OCI-LY1 (cell line): Measurements from ENCODE around the gene ALMS1.

Experiments used
- H2AFZ ChIP-seq: fragments of 200-600 bp; sonication (generic), shearing (Covaris generic); 2 replicates; pipeline ENCODE4 v1.6.0; 2014; ENCODE audit warnings: antibody characterized with exemption, mild to moderate bottlenecking, low read length
- H3F3A ChIP-seq: fragments of 200-600 bp; sonication (generic), shearing (Covaris generic); 2 replicates; pipeline ENCODE4 v1.6.0; 2014; ENCODE audit warnings: mild to moderate bottlenecking, antibody characterized with exemption, low read length, moderate library complexity; ENCODE audit not compliant: insufficient read depth
- H3K27ac ChIP-seq: fragments of 200-600 bp; sonication (generic); 2 replicates; pipeline ENCODE4 v1.5.1; 2014; ENCODE audit warnings: low read length, mixed run types, mild to moderate bottlenecking, low read depth; ENCODE audit not compliant: poor library complexity, severe bottlenecking
- H3K27me3 ChIP-seq: fragments of 200-600 bp; sonication (generic); 2 replicates; pipeline ENCODE4 v1.6.0; 2014; ENCODE audit warnings: antibody characterized with exemption, mild to moderate bottlenecking, low read length, moderate library complexity; ENCODE audit not compliant: insufficient read depth
- H3K36me3 ChIP-seq: fragments of 200-600 bp; sonication (generic); 2 replicates; pipeline ENCODE4 v1.6.1; 2014; ENCODE audit warnings: mild to moderate bottlenecking, antibody characterized with exemption, low read length, moderate library complexity, mixed read lengths; ENCODE audit not compliant: insufficient read depth
- H3K4me1 ChIP-seq: fragments of 200-600 bp; sonication (generic); 2 replicates; pipeline ENCODE4 v1.5.1; 2014; ENCODE audit warnings: mild to moderate bottlenecking, low read length, moderate library complexity; ENCODE audit not compliant: insufficient read depth, severe bottlenecking
- H3K4me2 ChIP-seq: fragments of 200-600 bp; sonication (generic), shearing (Covaris generic); 2 replicates; pipeline ENCODE4 v1.6.1; 2014; ENCODE audit warnings: low read length
- H3K4me3 ChIP-seq: fragments of 200-600 bp; sonication (generic); 2 replicates; pipeline ENCODE4 v1.5.1; 2014; ENCODE audit warnings: low read length, low read depth, mild to moderate bottlenecking, mixed read lengths; ENCODE audit not compliant: poor library complexity, severe bottlenecking
- H3K79me2 ChIP-seq: fragments of 200-600 bp; shearing (Covaris generic); 2 replicates; pipeline ENCODE4 v1.6.1; 2016; ENCODE audit warnings: mixed run types, low read length, mixed read lengths; ENCODE audit not compliant: insufficient read depth
- H3K9ac ChIP-seq: fragments of 200-600 bp; sonication (generic), shearing (Covaris generic); 2 replicates; pipeline ENCODE4 v1.6.1; 2014; ENCODE audit warnings: mild to moderate bottlenecking, low read length, mixed read lengths
- H3K9me2 ChIP-seq: fragments of 200-600 bp; sonication (generic), shearing (Covaris generic); 2 replicates; pipeline ENCODE4 v1.6.1; 2014; ENCODE audit warnings: low read depth, mild to moderate bottlenecking, low read length, mixed read lengths
- H3K9me3 ChIP-seq: fragments of 200-600 bp; shearing (Covaris generic); 2 replicates; pipeline ENCODE4 v1.6.1; 2014; ENCODE audit warnings: low read length, mixed read lengths
- H4K20me1 ChIP-seq: fragments of 200-600 bp; sonication (generic), shearing (Covaris generic); 2 replicates; pipeline ENCODE4 v1.6.0; 2016; ENCODE audit warnings: mild to moderate bottlenecking, low read length; ENCODE audit not compliant: insufficient read depth
- EZH2 ChIP-seq: fragments of 200-600 bp; sonication (generic), shearing (Covaris generic); IDR thresholded peaks from 2 replicates; pipeline ENCODE4 v1.8.0; 2017; ENCODE audit warnings: borderline replicate concordance, mixed run types, mild to moderate bottlenecking, antibody characterized with exemption, low read length, moderate library complexity, mixed read lengths
- TF ChIP-seq, protein P1 (sequence below): fragments of 200-600 bp; sonication (generic), shearing (Covaris generic); IDR thresholded peaks from 2 replicates; pipeline ENCODE4 v1.5.1; 2017; ENCODE audit warnings: mild to moderate bottlenecking, antibody characterized with exemption, low read length, moderate library complexity, mixed read lengths

Gene ALMS1

DNA sequence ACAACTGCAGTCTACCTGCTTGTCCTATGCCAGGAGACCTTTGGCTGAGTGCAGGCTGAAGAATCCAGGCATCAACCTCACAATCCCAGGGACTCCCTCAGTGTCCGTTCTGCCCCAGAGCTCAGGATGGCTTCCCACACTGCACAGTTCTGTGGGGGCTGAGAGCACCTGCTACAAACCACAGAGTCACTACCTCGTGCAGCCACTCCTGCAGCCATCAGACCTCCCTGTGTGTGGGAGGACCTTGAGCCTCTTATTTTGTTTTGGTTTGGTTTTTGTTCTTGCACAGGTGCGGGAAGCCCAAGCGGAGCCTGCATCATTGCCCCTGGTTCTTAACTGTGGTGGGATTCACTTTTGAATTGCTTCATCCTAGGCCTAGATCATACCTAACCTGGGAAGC, 225.6 kb downstream of the ALMS1 start:
- Histone ChIP-seq H3K4me1 (no peaks in the 10 kb centered on the region), H3K27me3 (no peaks in the 10 kb centered on the region), H3K9me3 (no peaks in the 10 kb centered on the region), H3K4me2 (no peak overlapping the region), H2AFZ (no peak overlapping the region), H3K79me2 (no peaks in the 10 kb centered on the region), H3F3A (no peaks in the 10 kb centered on the region), H3K9me2 (no peaks in the 10 kb centered on the region), H3K9ac (no peak overlapping the region), H3K36me3 (no peaks in the 10 kb centered on the region), H3K27ac (no peak overlapping the region), H3K4me3 (no peak overlapping the region), H4K20me1 (no peaks in the 10 kb centered on the region)
- TF ChIP-seq, protein P1, sequence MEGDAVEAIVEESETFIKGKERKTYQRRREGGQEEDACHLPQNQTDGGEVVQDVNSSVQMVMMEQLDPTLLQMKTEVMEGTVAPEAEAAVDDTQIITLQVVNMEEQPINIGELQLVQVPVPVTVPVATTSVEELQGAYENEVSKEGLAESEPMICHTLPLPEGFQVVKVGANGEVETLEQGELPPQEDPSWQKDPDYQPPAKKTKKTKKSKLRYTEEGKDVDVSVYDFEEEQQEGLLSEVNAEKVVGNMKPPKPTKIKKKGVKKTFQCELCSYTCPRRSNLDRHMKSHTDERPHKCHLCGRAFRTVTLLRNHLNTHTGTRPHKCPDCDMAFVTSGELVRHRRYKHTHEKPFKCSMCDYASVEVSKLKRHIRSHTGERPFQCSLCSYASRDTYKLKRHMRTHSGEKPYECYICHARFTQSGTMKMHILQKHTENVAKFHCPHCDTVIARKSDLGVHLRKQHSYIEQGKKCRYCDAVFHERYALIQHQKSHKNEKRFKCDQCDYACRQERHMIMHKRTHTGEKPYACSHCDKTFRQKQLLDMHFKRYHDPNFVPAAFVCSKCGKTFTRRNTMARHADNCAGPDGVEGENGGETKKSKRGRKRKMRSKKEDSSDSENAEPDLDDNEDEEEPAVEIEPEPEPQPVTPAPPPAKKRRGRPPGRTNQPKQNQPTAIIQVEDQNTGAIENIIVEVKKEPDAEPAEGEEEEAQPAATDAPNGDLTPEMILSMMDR = no peak
- no peak for TF ChIP-seq EZH2

DNA sequence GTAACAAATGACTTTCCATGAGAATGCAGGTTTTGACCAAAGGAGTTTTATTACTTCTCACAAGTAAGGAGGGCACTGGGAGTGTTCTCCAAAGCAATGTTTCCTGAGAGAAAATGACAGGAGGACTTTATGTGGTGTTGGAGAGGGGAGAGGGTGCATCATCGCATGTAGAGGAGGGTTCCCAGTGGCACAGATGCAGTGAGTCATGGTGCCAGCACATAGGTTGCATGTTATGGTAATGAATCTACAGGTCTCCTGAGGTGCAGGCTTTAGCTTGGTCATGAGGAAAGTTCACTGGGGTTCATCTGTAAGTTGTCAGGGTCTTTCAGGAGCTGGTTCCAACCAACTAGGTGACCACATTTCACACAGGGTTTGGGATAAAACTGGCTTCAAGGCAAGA, 226.2 kb downstream of the ALMS1 start:
- no peaks in the 10 kb centered on the region for H3F3A ChIP-seq
- no peaks in the 10 kb centered on the region for H3K4me1 ChIP-seq
- no peak overlapping the region for H3K4me2 ChIP-seq
- H3K9me3 ChIP-seq = no peaks in the 10 kb centered on the region
- H4K20me1 ChIP-seq = no peaks in the 10 kb centered on the region
- H3K27ac ChIP-seq = no peak overlapping the region
- no peaks in the 10 kb centered on the region for H3K79me2 ChIP-seq
- H3K36me3 ChIP-seq = no peaks in the 10 kb centered on the region
- H3K4me3 ChIP-seq = no peak overlapping the region
- no peaks in the 10 kb centered on the region for H3K9me2 ChIP-seq
- H3K9ac ChIP-seq = no peak overlapping the region
- no peaks in the 10 kb centered on the region for H3K27me3 ChIP-seq
- TF ChIP-seq EZH2 = no peak
- TF ChIP-seq, protein P1 = no peak
- no peak overlapping the region for H2AFZ ChIP-seq

DNA sequence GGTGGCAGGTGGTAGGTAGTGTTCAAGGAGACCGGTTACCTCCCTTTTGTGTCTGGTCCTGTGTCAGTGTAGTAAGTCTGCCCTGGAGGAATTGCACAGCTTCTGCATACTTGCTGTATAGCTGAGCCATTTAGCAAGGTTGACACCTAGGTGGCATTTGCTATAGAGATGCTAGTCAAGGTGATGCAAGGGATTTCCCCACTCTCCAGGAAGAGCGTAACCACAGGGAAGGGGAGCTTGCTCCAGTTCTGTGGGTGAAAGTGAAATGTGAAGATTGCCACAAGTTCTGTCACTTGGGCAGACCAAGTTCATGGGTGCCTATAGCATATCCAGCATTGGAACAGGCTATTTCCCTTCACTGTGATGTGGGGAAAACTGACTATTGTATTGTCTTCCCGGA, 228.5 kb downstream of the ALMS1 start:
- Histone ChIP-seq H4K20me1 (no peaks in the 10 kb centered on the region), H3K27me3 (no peaks in the 10 kb centered on the region), H3F3A (no peaks in the 10 kb centered on the region), H3K9ac (no peak overlapping the region), H3K79me2 (no peaks in the 10 kb centered on the region), H3K36me3 (no peaks in the 10 kb centered on the region), H3K9me2 (no peaks in the 10 kb centered on the region), H3K4me3 (no peak overlapping the region), H2AFZ (no peak overlapping the region), H3K4me1 (no peaks in the 10 kb centered on the region), H3K4me2 (no peak overlapping the region), H3K9me3 (no peaks in the 10 kb centered on the region), H3K27ac (no peak overlapping the region)
- TF ChIP-seq EZH2 = no peak
- TF ChIP-seq, protein P1 = no peak
